ENCODE results near the gene GINS2.
A peak's percentile ranks its signal among the peaks of the same experiment; 100 is the strongest.

The GINS2 gene

GRCh38 chr16:85629326-85629725, 59.4 kb downstream of the GINS2 start:
- no peaks in the 10 kb centered on the region for H3K27me3 ChIP-seq (ENCODE audit: insufficient read depth, low read depth, severe bottlenecking)
- H3K9me3 ChIP-seq (ENCODE audit: severe bottlenecking) = no peaks in the 10 kb centered on the region
- DNase-seq = no peak
- H3K36me3 ChIP-seq = peaks cover 43% of the 10 kb centered on the region
- H3K4me3 ChIP-seq (ENCODE audit: low read depth, low read length) = no peak overlapping the region
- no peak overlapping the region for H3K27ac ChIP-seq
- no peak for TF ChIP-seq CTCF (IDR thresholded peaks at IDR 0.05; ENCODE audit: low read depth, low read length)

GRCh38 chr16:85628645-85629044, 60.1 kb downstream of the GINS2 start:
- Histone ChIP-seq H3K27ac (no peak overlapping the region), H3K36me3 (peaks cover 40% of the 10 kb centered on the region), H3K27me3 (ENCODE audit: insufficient read depth, low read depth, severe bottlenecking) (no peaks in the 10 kb centered on the region), H3K4me3 (ENCODE audit: low read depth, low read length) (no peak overlapping the region), H3K9me3 (ENCODE audit: severe bottlenecking) (no peaks in the 10 kb centered on the region)
- 0 out of 2 replicates have a peak, but pooled peaks have one; percentile 30 for TF ChIP-seq CTCF (IDR thresholded peaks at IDR 0.05; ENCODE audit: low read depth, low read length)
- DNase-seq = no peak

- H3K4me3 ChIP-seq (ENCODE audit: low read depth, low read length) = no peak overlapping the region
- no peak for DNase-seq
- no peaks in the 10 kb centered on the region for H3K27me3 ChIP-seq (ENCODE audit: insufficient read depth, low read depth, severe bottlenecking)
- no peaks in the 10 kb centered on the region for H3K9me3 ChIP-seq (ENCODE audit: severe bottlenecking)
- H3K36me3 ChIP-seq = peaks cover 38% of the 10 kb centered on the region
- TF ChIP-seq CTCF (IDR thresholded peaks at IDR 0.05; ENCODE audit: low read depth, low read length) = no peak
- H3K27ac ChIP-seq = peak overlapping the region; percentile 29; the same call in 1 of the 2 replicates
These were observed 60.5 kb downstream of the GINS2 start for GRCh38 chr16:85628265-85628556.

- Histone ChIP-seq H3K27me3 (ENCODE audit: insufficient read depth, low read depth, severe bottlenecking) (no peaks in the 10 kb centered on the region), H3K4me3 (ENCODE audit: low read depth, low read length) (no peak overlapping the region), H3K9me3 (ENCODE audit: severe bottlenecking) (no peaks in the 10 kb centered on the region), H3K36me3 (peaks cover 38% of the 10 kb centered on the region), H3K27ac (peak overlapping the region; percentile 52)
- DNase-seq = no peak
- TF ChIP-seq CTCF (IDR thresholded peaks at IDR 0.05; ENCODE audit: low read depth, low read length) = no peak
These were observed 61.1 kb downstream of the GINS2 start for GRCh38 chr16:85627526-85628264.

GRCh38 chr16:85627089-85627488, 61.7 kb downstream of the GINS2 start:
- Histone ChIP-seq H3K27ac (peak overlapping the region; percentile 52), H3K27me3 (ENCODE audit: insufficient read depth, low read depth, severe bottlenecking) (no peaks in the 10 kb centered on the region), H3K4me3 (ENCODE audit: low read depth, low read length) (no peak overlapping the region), H3K36me3 (peaks cover 40% of the 10 kb centered on the region), H3K9me3 (ENCODE audit: severe bottlenecking) (no peaks in the 10 kb centered on the region)
- no peak for DNase-seq
- no peak for TF ChIP-seq CTCF (IDR thresholded peaks at IDR 0.05; ENCODE audit: low read depth, low read length)

All from WERI-Rb-1 (cell line).